CD14-positive monocyte (primary cell): ENCODE data around the gene FUCA2. TPM values are rescaled to one million over a fixed set of nuclear protein-coding genes. Genes with fewer than 3 reads are reported as not detected.

Source experiments
- DNase-seq, 3 donors: peaks; one replicate each; pipeline ENCODE4 v3.0.0-alpha.2; 2011 to 2022
- H2AFZ ChIP-seq: 2 replicates; pipeline ENCODE4 v1.6.0; 2012; ENCODE audit warnings: mild to moderate bottlenecking, low read depth, low read length, inconsistent platforms; ENCODE audit not compliant: insufficient read depth, poor library complexity, severe bottlenecking
- H3K27ac ChIP-seq, 2 donors: 1 replicate in 1 of 2; 2 replicates in 1 of 2; pipeline ENCODE4 v1.5.1; 2012 to 2013; ENCODE audit warnings: low read length in 2 of 2, control low read depth in 1 of 2, inconsistent platforms in 1 of 2, low read depth in 1 of 2, mild to moderate bottlenecking in 1 of 2
- H3K27me3 ChIP-seq, 2 donors: one replicate each; pipeline versions ENCODE4 v1.6.0 to v1.6.1; 2011 to 2013; ENCODE audit warnings: low read length in 2 of 2; ENCODE audit not compliant: control insufficient read depth in 2 of 2, insufficient read depth in 2 of 2
- H3K36me3 ChIP-seq, 2 donors: replicated peaks in 1 of 2; 1 replicate in 1 of 2; 2 replicates in 1 of 2; pipeline versions ENCODE4 v1.5.1 to v1.6.1; 2012 to 2013; ENCODE audit warnings: low read length in 2 of 2, control low read depth in 1 of 2, inconsistent platforms in 1 of 2, mild to moderate bottlenecking in 1 of 2; ENCODE audit not compliant: insufficient read depth in 2 of 2, control insufficient read depth in 1 of 2
- H3K4me1 ChIP-seq, 2 donors: 1 replicate in 1 of 2; 2 replicates in 1 of 2; pipeline versions ENCODE4 v1.5.1 to v1.6.1; 2012 to 2013; ENCODE audit warnings: low read length in 2 of 2, control low read depth in 1 of 2, inconsistent platforms in 1 of 2, mild to moderate bottlenecking in 1 of 2, moderate library complexity in 1 of 2; ENCODE audit not compliant: insufficient read depth in 2 of 2, control insufficient read depth in 1 of 2
- H3K4me2 ChIP-seq: replicated peaks from 2 replicates; pipeline ENCODE3; 2012; ENCODE audit warnings: low read length, moderate library complexity, mild to moderate bottlenecking; ENCODE audit not compliant: poor library complexity, severe bottlenecking; ENCODE audit errors: extremely low read depth
- H3K4me3 ChIP-seq, 3 experiments: fragments of 200-600 bp in 1 of 3; sonication (generic) in 1 of 3; replicated peaks in 1 of 3; 1 replicate in 2 of 3; 2 replicates in 1 of 3; pipeline ENCODE4 v1.5.1; 2011 to 2013; ENCODE audit warnings: low read length in 3 of 3, mild to moderate bottlenecking in 3 of 3, control low read depth in 2 of 3, low read depth in 2 of 3, inconsistent platforms in 1 of 3, moderate library complexity in 1 of 3
- H3K79me2 ChIP-seq: 2 replicates; pipeline ENCODE4 v1.6.0; 2012; ENCODE audit warnings: mild to moderate bottlenecking, control low read depth, inconsistent platforms, low read length, moderate library complexity; ENCODE audit not compliant: insufficient read depth
- H3K9ac ChIP-seq: 2 replicates; pipeline ENCODE4 v1.6.0; 2017; ENCODE audit warnings: low read length, mild to moderate bottlenecking; ENCODE audit not compliant: insufficient read depth, poor library complexity, severe bottlenecking
- H3K9me3 ChIP-seq, 2 donors: replicated peaks in 1 of 2; 1 replicate in 1 of 2; 2 replicates in 1 of 2; pipeline versions ENCODE4 v1.5.1 to v1.6.1; 2012 to 2013; ENCODE audit warnings: low read length in 2 of 2, control low read depth in 1 of 2; ENCODE audit not compliant: control insufficient read depth in 1 of 2, insufficient read depth in 1 of 2
- H4K20me1 ChIP-seq: 2 replicates; pipeline ENCODE4 v1.6.0; 2012; ENCODE audit warnings: mild to moderate bottlenecking, low read length, control low read depth, moderate library complexity; ENCODE audit not compliant: insufficient read depth
- H3K27ac Mint-ChIP-seq, 7 donors: one replicate each; pipeline ENCODE4 v1.8.0; 2020; ENCODE audit warnings: mild to moderate bottlenecking in 7 of 7, mixed read lengths in 7 of 7, moderate library complexity in 6 of 7, inconsistent platforms in 2 of 7
- H3K27me3 Mint-ChIP-seq, 3 donors: one replicate each; pipeline ENCODE4 v1.8.0; 2021 to 2022; ENCODE audit warnings: low read depth in 3 of 3, mild to moderate bottlenecking in 3 of 3, mixed read lengths in 3 of 3, moderate library complexity in 3 of 3, inconsistent platforms in 1 of 3
- H3K36me3 Mint-ChIP-seq, 2 donors: one replicate each; pipeline ENCODE4 v1.8.0; 2020; ENCODE audit warnings: mixed read lengths in 2 of 2, inconsistent platforms in 1 of 2, mild to moderate bottlenecking in 1 of 2
- H3K4me1 Mint-ChIP-seq: one replicate; pipeline ENCODE4 v1.8.0; 2020; ENCODE audit warnings: mild to moderate bottlenecking, mixed read lengths
- H3K4me3 Mint-ChIP-seq, 2 donors: one replicate each; pipeline ENCODE4 v1.8.0; 2020; ENCODE audit warnings: mild to moderate bottlenecking in 2 of 2, mixed read lengths in 2 of 2, moderate library complexity in 1 of 2
- H3K9me3 Mint-ChIP-seq, 7 donors: one replicate each; pipeline ENCODE4 v1.8.0; 2020 to 2022; ENCODE audit warnings: mixed read lengths in 7 of 7, mild to moderate bottlenecking in 6 of 7, moderate library complexity in 6 of 7, inconsistent platforms in 2 of 7
- WGBS: methylation state at CpG from one replicate; pipeline ENCODE4 v1.1.5; 2013; ENCODE audit warnings: missing lambda C conversion rate; ENCODE audit not compliant: insufficient coverage; 5-methylcytosine and 5-hydroxymethylcytosine counted together
- intact Hi-C, 2 donors: fragments of 100-400 bp; cut with micrococcal nuclease; formaldehyde crosslinking; loops; one replicate each; pipeline versions ENCODE4 v1.15.0 to v1.15.1; 2023
- polyA plus RNA-seq, 3 donors: library from polyadenylated mRNA; depleted of rRNA in 1 of 3; unstranded in 2 of 3; stranded (reverse) in 1 of 3; fragments of 300-500 nt in 2 of 3; fragments of >200 nt in 1 of 3; fragmentation: Illumina TruSeq in 2 of 3; gene quantifications; 1 replicate in 2 of 3; 2 replicates in 1 of 3; pipeline ENCODE4 v1.2.3, GENCODE V29; 2012 to 2021
- TF ChIP-seq, protein P1 (sequence below): fragments of 200-600 bp; IDR thresholded peaks from one replicate; pipeline ENCODE4 v1.8.0; 2022; ENCODE audit warnings: antibody characterized with exemption, mild to moderate bottlenecking

The FUCA2 gene
- polyA plus RNA-seq, 3 donors: 35.7 to 93.5 (median 83.7) TPM

DNA sequence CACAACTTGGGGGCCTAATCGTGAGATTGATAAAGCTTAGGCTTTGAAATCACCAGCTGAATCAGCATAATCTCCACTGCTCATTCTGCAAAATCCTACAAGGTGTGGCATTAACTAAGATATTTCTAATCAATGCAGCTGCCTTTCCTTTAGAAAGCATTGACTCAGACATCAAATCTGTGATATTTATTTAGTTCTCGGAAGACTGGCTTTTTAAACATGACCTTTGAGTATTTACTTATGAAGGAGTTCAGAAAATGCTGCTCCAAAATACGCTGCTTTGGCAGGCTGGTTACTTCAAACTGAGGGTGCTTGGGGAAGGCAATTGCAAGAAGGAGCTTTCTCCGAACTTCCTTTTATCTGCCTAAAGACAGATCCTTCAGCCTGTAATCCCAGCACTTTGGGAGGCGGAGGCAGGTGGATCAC is 23.7 kb upstream of the FUCA2 start:
- H3K9ac ChIP-seq: no peak overlapping the region
- Mint-ChIP-seq H3K9me3 (no peaks in the 10 kb centered on the region), H3K4me1 (peaks cover 30% of the 10 kb centered on the region), H3K36me3 (no peaks in the 10 kb centered on the region), H3K27me3 (no peaks in the 10 kb centered on the region), H3K27ac (peak overlapping the region in 1 of 7 donors; percentile 20), H3K4me3 (no peak overlapping the region)
- H2AFZ ChIP-seq: no peak overlapping the region
- H4K20me1 ChIP-seq: peaks cover 24% of the 10 kb centered on the region
- 90% methylated on average over 2 of the region's 5 CpGs for whole genome bisulfite sequencing
- H3K27ac ChIP-seq: no peak overlapping the region
- H3K4me3 ChIP-seq: no peak overlapping the region
- H3K36me3 ChIP-seq: no peaks in the 10 kb centered on the region
- H3K4me2 ChIP-seq: no peak overlapping the region
- TF ChIP-seq, protein P1, sequence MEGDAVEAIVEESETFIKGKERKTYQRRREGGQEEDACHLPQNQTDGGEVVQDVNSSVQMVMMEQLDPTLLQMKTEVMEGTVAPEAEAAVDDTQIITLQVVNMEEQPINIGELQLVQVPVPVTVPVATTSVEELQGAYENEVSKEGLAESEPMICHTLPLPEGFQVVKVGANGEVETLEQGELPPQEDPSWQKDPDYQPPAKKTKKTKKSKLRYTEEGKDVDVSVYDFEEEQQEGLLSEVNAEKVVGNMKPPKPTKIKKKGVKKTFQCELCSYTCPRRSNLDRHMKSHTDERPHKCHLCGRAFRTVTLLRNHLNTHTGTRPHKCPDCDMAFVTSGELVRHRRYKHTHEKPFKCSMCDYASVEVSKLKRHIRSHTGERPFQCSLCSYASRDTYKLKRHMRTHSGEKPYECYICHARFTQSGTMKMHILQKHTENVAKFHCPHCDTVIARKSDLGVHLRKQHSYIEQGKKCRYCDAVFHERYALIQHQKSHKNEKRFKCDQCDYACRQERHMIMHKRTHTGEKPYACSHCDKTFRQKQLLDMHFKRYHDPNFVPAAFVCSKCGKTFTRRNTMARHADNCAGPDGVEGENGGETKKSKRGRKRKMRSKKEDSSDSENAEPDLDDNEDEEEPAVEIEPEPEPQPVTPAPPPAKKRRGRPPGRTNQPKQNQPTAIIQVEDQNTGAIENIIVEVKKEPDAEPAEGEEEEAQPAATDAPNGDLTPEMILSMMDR: no peak
- no peaks in the 10 kb centered on the region for H3K27me3 ChIP-seq
- peaks cover 29% of the 10 kb centered on the region for H3K79me2 ChIP-seq
- peaks cover 18 to 37% of the 10 kb centered on the region in 2 donors for H3K4me1 ChIP-seq
- DNase-seq: no peak
- intact Hi-C loops: no loop called here
- no peaks in the 10 kb centered on the region for H3K9me3 ChIP-seq

DNA sequence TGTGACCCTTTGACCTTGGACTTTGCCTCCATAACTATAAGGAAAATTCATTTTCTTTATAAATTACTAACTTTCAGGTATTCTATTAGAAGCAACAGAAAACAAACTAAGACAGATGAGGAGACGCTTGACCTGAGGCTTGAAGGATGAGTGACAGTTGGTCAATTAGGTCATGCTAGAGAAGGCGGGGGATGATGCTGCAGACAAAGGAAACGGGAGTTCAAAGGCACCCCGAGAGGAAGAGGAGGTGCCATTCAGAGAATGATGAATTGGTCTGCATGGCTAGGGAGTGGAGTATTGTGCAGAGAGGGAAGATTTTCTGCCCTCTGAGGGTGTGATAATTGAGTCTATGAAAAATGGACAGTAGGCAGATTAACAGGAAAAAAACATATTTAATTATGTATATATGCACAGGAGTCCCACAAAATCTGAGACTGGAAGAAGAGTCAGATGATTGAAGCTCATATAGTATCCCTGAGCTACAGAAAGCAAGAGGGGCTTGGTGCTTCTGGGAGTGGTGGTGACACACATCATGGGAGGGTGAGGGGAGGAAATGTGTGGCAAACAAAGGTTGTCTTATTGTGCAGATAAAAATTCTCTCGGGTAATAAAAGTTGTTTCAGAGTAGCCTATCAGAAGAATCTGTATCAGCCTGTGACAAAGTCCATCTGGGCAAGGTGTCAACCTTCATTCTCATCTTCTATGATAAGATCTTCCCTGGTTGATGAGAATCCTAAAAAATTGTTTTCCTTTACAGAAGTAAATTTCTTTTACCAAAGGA is 20.4 kb upstream of the FUCA2 start:
- Histone ChIP-seq H3K4me1 (peaks cover 18 to 35% of the 10 kb centered on the region in 2 donors), H3K4me3 (no peak overlapping the region)
- no peak overlapping the region for H3K4me3 Mint-ChIP-seq

More for the DNA sequence above, 20.4 kb upstream of the FUCA2 start:
- H3K4me2 ChIP-seq: no peak overlapping the region
- no peaks in the 10 kb centered on the region for H3K9me3 ChIP-seq
- H3K79me2 ChIP-seq: no peaks in the 10 kb centered on the region
- TF ChIP-seq, protein P1: no peak
- H3K27me3 Mint-ChIP-seq: no peaks in the 10 kb centered on the region
- no peaks in the 10 kb centered on the region for H4K20me1 ChIP-seq
- WGBS: 85% methylated on average over 4 of the region's 5 CpGs
- no peaks in the 10 kb centered on the region for H3K36me3 ChIP-seq
- DNase-seq: no peak
- H3K27ac ChIP-seq: no peak overlapping the region
- no peak overlapping the region for H2AFZ ChIP-seq
- H3K9me3 Mint-ChIP-seq: no peaks in the 10 kb centered on the region
- peaks cover 25% of the 10 kb centered on the region for H3K4me1 Mint-ChIP-seq
- H3K27ac Mint-ChIP-seq: no peak overlapping the region
- no peaks in the 10 kb centered on the region for H3K36me3 Mint-ChIP-seq
- no peaks in the 10 kb centered on the region for H3K27me3 ChIP-seq
- no peak overlapping the region for H3K9ac ChIP-seq
- intact Hi-C loops: no loop called here
